DND-41 (cell line): ENCODE data around the gene FOXJ3.

Experiments used
- CTCF ChIP-seq: IDR thresholded peaks from 2 replicates; pipeline ENCODE4 v1.5.1; 2012; ENCODE audit warnings: borderline replicate concordance, low read length, moderate library complexity, mild to moderate bottlenecking; ENCODE audit not compliant: poor library complexity, severe bottlenecking; ENCODE audit errors: extremely low read depth
- EZH2 ChIP-seq: IDR thresholded peaks from 3 replicates; pipeline ENCODE4 v1.6.1; 2012; ENCODE audit warnings: borderline replicate concordance, low read depth, mild to moderate bottlenecking, moderate library complexity, low read length, inconsistent platforms; ENCODE audit not compliant: severe bottlenecking

GRCh38 chr1:42358791-42359190 is 23.8 kb upstream of the FOXJ3 start:
- TF ChIP-seq CTCF (no peak), EZH2 (no peak)
